ENCODE data around the gene AMHR2. TPM values are rescaled to one million over a fixed set of nuclear protein-coding genes. Genes with fewer than 3 reads are reported as not detected.
"Not testable (repeated sequence)": the region's sequence is repeated elsewhere in the genome, so short reads cannot be mapped to it uniquely, and the experiment has no call there.

AMHR2 gene
- total and polyA plus RNA-seq, 5 donors, result 0.48 to 0.88 (median 0.68) TPM; not detected in 1

DNA sequence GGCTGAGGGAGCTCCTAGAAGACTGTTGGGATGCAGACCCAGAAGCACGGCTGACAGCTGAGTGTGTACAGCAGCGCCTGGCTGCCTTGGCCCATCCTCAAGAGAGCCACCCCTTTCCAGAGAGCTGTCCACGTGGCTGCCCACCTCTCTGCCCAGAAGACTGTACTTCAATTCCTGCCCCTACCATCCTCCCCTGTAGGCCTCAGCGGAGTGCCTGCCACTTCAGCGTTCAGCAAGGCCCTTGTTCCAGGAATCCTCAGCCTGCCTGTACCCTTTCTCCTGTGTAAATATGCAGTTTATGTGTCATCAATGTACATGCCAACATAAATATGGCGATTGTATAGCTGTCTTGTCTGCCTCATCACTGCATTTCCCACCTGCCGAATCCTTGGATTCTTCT is 7.5 kb downstream of the AMHR2 start:
- no peak for DNase-seq
- Histone ChIP-seq H3K4me1 (ENCODE audit: control insufficient read depth, insufficient read depth, low read length) (no peaks in the 10 kb centered on the region), H3K4me3 (ENCODE audit: low read length) (no peak overlapping the region), H3K9me3 (ENCODE audit: control insufficient read depth, low read length) (peaks cover 2% of the 10 kb centered on the region), H3K27ac (ENCODE audit: low read length) (no peak overlapping the region), H3K27me3 (ENCODE audit: control insufficient read depth, insufficient read depth) (no peaks in the 10 kb centered on the region)
- no peak for ATAC-seq
- intact Hi-C loops (cut with DNase I), result no loop called here
- WGBS, result 78% methylated on average over 7 of the region's 7 CpGs

GRCh38 chr12:53435326-53435725 is 11.7 kb downstream of the AMHR2 start:
- H3K4me1 ChIP-seq (ENCODE audit: control insufficient read depth, insufficient read depth, low read length); DNase-seq; intact Hi-C loops (cut with DNase I); H3K9me3 ChIP-seq (ENCODE audit: control insufficient read depth, low read length); ATAC-seq; H3K27me3 ChIP-seq (ENCODE audit: control insufficient read depth, insufficient read depth); H3K4me3 ChIP-seq (ENCODE audit: low read length); H3K27ac ChIP-seq (ENCODE audit: low read length): not testable (repeated sequence)
- WGBS, result 94% methylated on average over 9 of the region's 9 CpGs

- ATAC-seq; H3K27ac ChIP-seq (ENCODE audit: low read length); H3K4me1 ChIP-seq (ENCODE audit: control insufficient read depth, insufficient read depth, low read length); intact Hi-C loops (cut with DNase I); H3K4me3 ChIP-seq (ENCODE audit: low read length); H3K27me3 ChIP-seq (ENCODE audit: control insufficient read depth, insufficient read depth); H3K9me3 ChIP-seq (ENCODE audit: control insufficient read depth, low read length); DNase-seq: not testable (repeated sequence)
These were observed 15.9 kb downstream of the AMHR2 start for GRCh38 chr12:53439582-53439981.

DNA sequence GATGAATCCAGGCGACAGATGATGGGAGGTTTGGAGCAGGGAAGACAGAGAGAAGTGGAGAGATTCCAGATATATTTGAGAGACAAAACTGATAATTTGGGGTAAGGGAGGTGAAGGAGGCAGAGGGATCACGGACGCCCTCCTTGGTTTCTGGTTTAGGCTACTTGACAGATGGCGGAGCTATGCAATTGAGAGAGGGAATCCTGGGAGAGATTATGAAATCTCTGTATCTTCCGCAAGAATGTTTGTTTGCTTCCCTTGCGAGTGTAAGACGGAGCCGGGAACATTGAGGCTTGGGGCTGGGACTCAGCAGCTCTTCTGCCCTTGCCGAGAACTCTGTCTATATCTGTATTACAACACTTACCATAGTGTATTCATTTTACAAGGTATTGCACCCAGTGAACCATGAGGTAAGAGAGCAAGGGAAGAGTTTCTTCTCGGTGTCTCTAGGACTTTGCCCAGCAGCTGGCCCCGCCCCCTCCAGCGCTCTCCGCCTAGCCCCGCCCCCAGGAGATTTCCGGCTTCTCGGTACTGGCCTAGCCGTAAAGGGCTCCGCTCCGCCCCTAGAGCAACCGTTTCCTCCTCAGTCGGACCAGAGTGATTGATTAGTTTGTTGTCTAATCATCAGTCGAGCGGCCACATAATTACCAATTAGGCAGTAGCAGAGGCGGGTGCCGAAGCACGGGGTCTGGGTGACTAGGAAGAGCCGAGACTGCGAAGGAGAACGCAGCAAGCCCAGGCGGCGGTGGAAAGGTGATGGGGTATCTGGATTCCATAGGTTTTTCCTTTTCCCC is 17.6 kb downstream of the AMHR2 start, which contains the start of gene PRR13:
Gene PRR13 (plus strand): TSS at position 695 of the 794 bp plus-strand sequence. CDS start 981 bp downstream, outside the sequence.
- Histone ChIP-seq H3K27me3 (ENCODE audit: control insufficient read depth, insufficient read depth) (no peaks in the 10 kb centered on the region), H3K4me1 (ENCODE audit: control insufficient read depth, insufficient read depth, low read length) (peaks cover 4% of the 10 kb centered on the region), H3K27ac (ENCODE audit: low read length) (peak within 1 kb of the TSS; percentile 96), H3K9me3 (ENCODE audit: control insufficient read depth, low read length) (no peaks in the 10 kb centered on the region), H3K4me3 (ENCODE audit: low read length) (peak within 1 kb of the TSS; percentile 97)
- WGBS, result under 1% methylated on average over 31 of the region's 31 CpGs
- peak; percentile 99 for ATAC-seq
- peak; percentile 98 to 100 (median 99) for DNase-seq
- intact Hi-C loops (cut with DNase I), result no loop called here

DNA sequence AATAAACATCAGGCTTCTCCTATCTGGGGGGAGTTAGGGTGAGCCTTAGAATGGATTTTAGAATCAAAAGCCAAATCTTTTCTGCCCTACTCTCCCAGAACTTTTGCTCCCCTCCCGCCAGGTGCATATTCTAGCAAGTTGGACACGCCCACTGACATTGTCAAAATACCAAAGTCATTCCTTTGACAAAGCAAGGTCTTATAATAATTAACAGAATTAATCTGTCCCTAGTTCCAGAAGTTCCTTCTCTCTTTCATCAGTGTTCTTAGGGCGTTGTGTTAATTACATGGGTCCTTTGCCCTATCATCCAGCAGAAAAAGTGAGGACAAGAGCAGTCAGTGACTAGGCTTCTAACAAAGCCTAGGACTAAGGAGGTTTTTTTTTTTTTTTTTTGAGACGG is 20.3 kb downstream of the AMHR2 start:
- Histone ChIP-seq H3K9me3 (ENCODE audit: control insufficient read depth, low read length) (no peaks in the 10 kb centered on the region), H3K27me3 (ENCODE audit: control insufficient read depth, insufficient read depth) (no peaks in the 10 kb centered on the region), H3K4me3 (ENCODE audit: low read length) (no peak overlapping the region), H3K27ac (ENCODE audit: low read length) (no peak overlapping the region), H3K4me1 (ENCODE audit: control insufficient read depth, insufficient read depth, low read length) (peaks cover 4% of the 10 kb centered on the region)
- DNase-seq (no peak), ATAC-seq (no peak)
- 95% methylated on average over 4 of the region's 4 CpGs for WGBS
- intact Hi-C loops (cut with DNase I), result no loop called here

GRCh38 chr12:53444593-53445325 is 21.1 kb downstream of the AMHR2 start:
- H3K27ac ChIP-seq (ENCODE audit: low read length); DNase-seq; ATAC-seq; H3K4me1 ChIP-seq (ENCODE audit: control insufficient read depth, insufficient read depth, low read length); H3K27me3 ChIP-seq (ENCODE audit: control insufficient read depth, insufficient read depth); intact Hi-C loops (cut with DNase I); H3K9me3 ChIP-seq (ENCODE audit: control insufficient read depth, low read length); H3K4me3 ChIP-seq (ENCODE audit: low read length): not testable (repeated sequence)
- WGBS, result 87% methylated on average over 11 of the region's 11 CpGs

- no peak overlapping the region for H3K4me3 ChIP-seq (ENCODE audit: low read length)
- 91% methylated on average over 7 of the region's 7 CpGs for WGBS
- intact Hi-C loops (cut with DNase I), result loop anchor here in 1 of 4 donors (10.0 kb wide), 1 partner anchor 54 kb away; the partner anchor contains the start of genes NPFF and TARBP2
- H3K4me1 ChIP-seq (ENCODE audit: control insufficient read depth, insufficient read depth, low read length), result peaks cover 2% of the 10 kb centered on the region
- H3K9me3 ChIP-seq (ENCODE audit: control insufficient read depth, low read length), result no peaks in the 10 kb centered on the region
- ATAC-seq, result no peak
- H3K27ac ChIP-seq (ENCODE audit: low read length), result no peak overlapping the region
- no peak for DNase-seq
- H3K27me3 ChIP-seq (ENCODE audit: control insufficient read depth, insufficient read depth), result no peaks in the 10 kb centered on the region
These were observed 27.3 kb downstream of the AMHR2 start for GRCh38 chr12:53450936-53451335.

DNA sequence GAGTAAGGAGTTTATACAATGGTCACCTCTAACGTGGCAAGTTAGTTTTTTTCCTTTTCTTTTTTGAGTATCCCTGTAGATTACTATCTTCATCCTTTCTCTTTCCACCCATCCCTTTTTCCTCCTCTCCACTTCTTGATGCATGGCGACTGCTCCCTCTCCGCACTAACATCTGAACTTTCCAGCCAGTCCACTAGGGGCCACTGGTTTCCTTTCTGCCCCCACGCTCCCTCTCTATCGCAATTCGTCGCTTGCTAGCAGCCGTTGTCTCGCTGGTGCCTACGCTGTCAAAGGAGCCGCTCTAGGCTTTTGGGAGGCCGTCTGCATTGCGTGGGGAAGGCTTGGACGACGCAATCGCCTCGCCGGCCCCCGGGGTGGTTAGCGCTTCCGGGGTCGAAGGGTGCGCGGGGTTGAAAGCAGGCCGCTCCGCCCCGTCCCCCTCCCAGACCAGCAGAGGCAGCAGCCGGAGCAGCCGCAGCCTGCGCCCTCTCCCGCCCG is 28.1 kb downstream of the AMHR2 start, which contains the start of gene PCBP2:
Gene PCBP2 (plus strand): TSS at position 442 of the 498 bp plus-strand sequence. CDS start 2,699 bp downstream, outside the sequence.
- peaks cover 2% of the 10 kb centered on the region for H3K4me1 ChIP-seq (ENCODE audit: control insufficient read depth, insufficient read depth, low read length)
- DNase-seq, result peak; percentile 98 to 99 (median 99)
- no peaks in the 10 kb centered on the region for H3K27me3 ChIP-seq (ENCODE audit: control insufficient read depth, insufficient read depth)
- under 1% methylated on average over 32 of the region's 32 CpGs for WGBS
- peak; percentile 97 to 98 for ATAC-seq
- peak within 1 kb of the TSS; percentile 99 for H3K27ac ChIP-seq (ENCODE audit: low read length)
- H3K9me3 ChIP-seq (ENCODE audit: control insufficient read depth, low read length), result no peaks in the 10 kb centered on the region
- intact Hi-C loops (cut with DNase I), result loop anchor here in 1 of 4 donors (10.0 kb wide), 1 partner anchor 53 kb away; the partner anchor contains the start of genes NPFF and TARBP2
- H3K4me3 ChIP-seq (ENCODE audit: low read length), result peak within 1 kb of the TSS; percentile 75

- H3K4me1 ChIP-seq (ENCODE audit: control insufficient read depth, insufficient read depth, low read length), result peaks cover 2% of the 10 kb centered on the region
- intact Hi-C loops (cut with DNase I), result loop anchor here in 1 of 4 donors (10.0 kb wide), 1 partner anchor 52 kb away; the partner anchor contains the start of genes NPFF and TARBP2
These were observed 28.8 kb downstream of the AMHR2 start for GRCh38 chr12:53452159-53453077.

More at GRCh38 chr12:53452159-53453077, 28.8 kb downstream of the AMHR2 start:
- Histone ChIP-seq H3K4me3 (ENCODE audit: low read length) (peak overlapping the region; percentile 75), H3K9me3 (ENCODE audit: control insufficient read depth, low read length) (no peaks in the 10 kb centered on the region), H3K27ac (ENCODE audit: low read length) (peak overlapping the region; percentile 99), H3K27me3 (ENCODE audit: control insufficient read depth, insufficient read depth) (no peaks in the 10 kb centered on the region)
- DNase-seq (peak; percentile 91 to 96 (median 96)), ATAC-seq (peak; percentile 85 to 87)
- WGBS, result under 1% methylated on average over 66 of the region's 82 CpGs
